H54 (cell line): ENCODE measurements around the gene FCN3.
A peak's percentile ranks its signal among the peaks of the same experiment; 100 is the strongest.

Experiments
- DNase-seq: peaks from one replicate; pipeline ENCODE4 v3.0.0; 2011; ENCODE audit warnings: low spot score, mixed read lengths; ENCODE audit not compliant: insufficient read length
- FAIRE-seq: peaks from 3 replicates; lab custom pipeline; 2011; peaks lifted over from hg19 to GRCh38; lab: Jason Lieb, UNC
- POLR2A ChIP-seq: IDR thresholded peaks from 2 replicates; pipeline ENCODE4 v1.6.1; 2011; ENCODE audit warnings: low read depth, mild to moderate bottlenecking, low read length

The FCN3 gene

GRCh38 chr1:27363766-27364695, 10.6 kb downstream of the FCN3 start:
- no peak for TF ChIP-seq POLR2A

DNA sequence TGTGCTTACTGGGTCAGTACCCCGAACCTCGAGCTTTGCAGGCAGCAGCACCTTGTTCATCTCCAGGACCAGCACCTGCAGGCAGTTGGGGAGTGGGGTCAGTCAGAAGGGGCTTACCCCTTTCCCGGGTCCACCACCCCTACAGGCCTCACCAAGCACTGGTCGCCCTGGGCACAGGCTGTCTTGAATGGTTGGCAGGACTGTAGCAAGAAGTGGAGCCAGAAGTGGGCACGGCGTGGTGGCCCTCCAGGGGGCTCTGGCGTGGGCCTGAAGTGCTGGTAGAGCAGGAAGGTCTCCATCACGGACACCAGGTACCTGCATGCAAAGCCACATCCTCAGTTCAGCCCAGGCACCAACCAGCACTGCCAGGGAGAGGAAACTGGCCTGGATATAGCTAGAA, 13.1 kb downstream of the FCN3 start:
- FAIRE-seq (no peak), DNase-seq (no peak)
- TF ChIP-seq POLR2A = no peak

More at GRCh38 chr1:27363766-27364695, 10.6 kb downstream of the FCN3 start:
- FAIRE-seq (no peak), DNase-seq (no peak)

DNA sequence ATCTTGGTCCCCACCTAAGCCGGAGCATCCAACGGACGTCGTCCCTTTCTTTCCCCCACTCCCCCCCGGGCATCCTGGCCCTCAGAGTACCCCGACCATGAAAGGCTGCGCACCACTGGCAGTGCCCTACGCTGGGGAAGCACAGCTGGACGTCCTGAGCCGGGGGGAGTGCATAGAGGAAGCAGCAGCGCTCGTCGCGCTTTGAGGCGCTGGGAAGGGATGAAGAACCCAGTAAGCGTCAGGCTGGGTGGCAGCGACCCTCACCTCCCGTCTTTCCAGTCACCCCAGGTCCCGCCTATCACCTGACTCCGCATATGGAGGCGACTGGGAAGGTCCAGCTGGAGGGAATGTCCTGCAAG, 13.6 kb downstream of the FCN3 start:
- no peak for DNase-seq
- TF ChIP-seq POLR2A = no peak
- no peak for FAIRE-seq

GRCh38 chr1:27360159-27361043, 14.2 kb downstream of the FCN3 start:
- FAIRE-seq (no peak), DNase-seq (no peak)
- TF ChIP-seq POLR2A = no peak

GRCh38 chr1:27359822-27360158, 14.8 kb downstream of the FCN3 start:
- FAIRE-seq (no peak), DNase-seq (no peak)
- TF ChIP-seq POLR2A = no peak

DNA sequence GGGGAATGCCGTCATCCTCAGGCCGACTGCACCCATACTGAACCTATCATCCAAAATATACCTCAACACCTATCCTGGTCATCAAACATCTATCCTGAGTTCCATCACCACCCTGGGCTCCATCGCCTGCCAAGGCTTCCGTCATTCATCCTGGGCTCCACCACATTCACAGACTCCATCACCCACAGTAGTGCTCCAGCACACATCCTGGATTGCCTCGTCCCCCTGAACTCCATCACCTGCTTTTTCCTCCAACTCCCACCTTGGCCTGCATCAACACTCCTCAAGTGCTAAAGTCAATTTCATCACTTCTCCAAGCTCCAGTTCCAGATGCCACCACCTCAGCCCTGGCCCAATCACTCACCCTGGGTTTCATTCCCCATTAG, 15.7 kb downstream of the FCN3 start:
- FAIRE-seq = no peak
- TF ChIP-seq POLR2A = no peak

DNA sequence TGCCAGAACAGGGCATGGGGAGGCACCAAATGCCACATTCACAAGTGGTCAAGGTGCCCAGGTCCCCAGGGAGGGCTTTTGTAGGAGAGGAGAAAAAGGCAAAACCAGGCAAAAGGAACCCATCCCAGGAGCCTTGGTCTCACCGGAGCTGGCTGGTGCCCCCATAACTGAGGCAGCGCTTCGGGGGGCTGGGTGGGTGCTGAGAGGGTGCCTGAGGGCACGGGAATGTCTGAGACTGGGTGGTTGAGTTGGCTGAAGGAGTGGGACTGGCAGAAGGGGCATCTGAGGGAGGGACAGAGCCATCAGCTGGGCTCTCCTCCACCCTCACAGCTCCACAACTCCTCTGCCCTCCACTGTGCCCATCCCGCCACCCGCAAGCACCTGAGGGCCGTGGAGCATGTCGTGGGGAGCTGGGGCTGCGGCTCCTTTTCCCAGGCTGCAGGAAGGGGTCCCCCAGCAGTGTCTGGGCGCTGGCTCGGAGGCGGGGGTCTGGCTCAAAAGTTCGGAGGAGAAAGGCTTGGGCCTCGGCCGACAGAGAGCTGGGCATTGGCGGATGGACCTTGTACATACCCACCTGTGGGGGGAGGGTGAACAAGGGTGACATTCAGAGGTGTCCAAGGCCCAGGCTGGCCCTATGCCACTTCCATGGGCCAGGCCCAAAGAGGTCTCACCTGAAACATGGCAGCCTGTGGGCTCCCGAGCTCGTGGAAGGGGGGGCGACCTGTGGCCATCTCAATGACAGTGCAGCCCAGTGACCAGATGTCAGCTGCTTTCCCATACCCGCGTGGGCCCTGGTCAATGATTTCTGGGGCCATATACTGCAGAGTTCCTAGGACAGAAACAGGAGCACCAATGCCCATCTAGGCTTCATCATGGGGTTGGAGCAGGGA, 16.3 kb downstream of the FCN3 start:
- DNase-seq (no peak), FAIRE-seq (no peak)
- no peak for TF ChIP-seq POLR2A

More for the DNA sequence above, 15.7 kb downstream of the FCN3 start:
- no peak for DNase-seq

GRCh38 chr1:27357281-27358037, 17.2 kb downstream of the FCN3 start:
- FAIRE-seq (no peak), DNase-seq (peak; percentile 68)
- TF ChIP-seq POLR2A = no peak

DNA sequence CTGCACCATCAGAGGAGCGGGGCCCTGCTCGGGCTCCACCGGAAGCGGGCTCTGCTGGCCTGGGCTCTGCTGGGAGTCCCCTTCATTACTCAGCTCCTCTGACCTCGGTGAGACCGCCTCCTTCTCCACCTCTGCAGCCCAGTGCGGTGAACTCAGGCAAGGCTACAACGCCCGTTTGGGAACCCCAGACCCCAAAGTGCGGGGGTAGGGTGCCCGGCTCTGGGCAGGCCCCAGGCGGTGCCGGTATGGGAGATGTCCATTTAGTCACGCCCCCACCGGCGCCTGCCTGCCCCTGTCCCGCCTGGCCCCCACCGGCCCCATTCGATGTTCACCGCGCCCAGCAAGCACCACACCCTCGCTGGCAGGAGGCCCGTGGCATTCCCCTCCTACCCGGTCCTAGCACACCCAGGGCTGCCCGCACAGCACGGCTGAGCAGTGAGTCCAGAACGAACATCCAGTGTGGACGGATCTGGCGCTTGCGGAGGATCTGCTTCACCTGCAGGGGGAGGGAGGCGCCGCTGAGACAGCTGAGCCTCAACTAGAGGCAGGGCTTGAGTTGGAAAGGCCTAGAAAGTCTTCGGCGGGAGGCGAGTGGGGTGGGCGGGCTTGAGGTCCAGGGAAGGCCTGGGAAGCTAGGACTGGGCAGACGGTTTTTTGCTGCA, 17.9 kb downstream of the FCN3 start:
- TF ChIP-seq POLR2A = no peak
- FAIRE-seq (no peak), DNase-seq (no peak)

- DNase-seq (no peak), FAIRE-seq (no peak)
- no peak for TF ChIP-seq POLR2A
Observed at GRCh38 chr1:27356277-27356618, 18.4 kb downstream of the FCN3 start.

DNA sequence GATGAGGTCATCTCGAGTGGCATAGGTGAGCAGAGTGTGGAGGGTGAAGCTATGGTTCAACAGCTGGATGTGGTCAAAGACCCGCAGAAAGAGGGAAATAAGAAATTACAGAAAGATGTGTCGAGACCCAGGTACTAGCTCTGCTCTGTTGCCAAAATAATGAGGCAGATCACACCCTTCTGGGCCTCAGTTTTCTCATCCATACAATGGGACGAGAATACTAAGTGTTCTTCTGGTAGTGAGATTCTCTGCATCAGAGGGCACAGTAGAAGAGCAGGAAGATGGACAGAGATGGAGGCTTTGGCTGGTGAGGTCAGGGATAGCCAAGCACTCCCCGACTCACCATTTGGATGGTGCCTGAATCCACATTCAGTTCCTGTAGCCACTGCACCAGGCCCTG, 18.9 kb downstream of the FCN3 start:
- DNase-seq (no peak), FAIRE-seq (no peak)
- TF ChIP-seq POLR2A = no peak

- no peak for TF ChIP-seq POLR2A
- DNase-seq = no peak
- FAIRE-seq = no peak
Observed at GRCh38 chr1:27353629-27354028, 21.0 kb downstream of the FCN3 start.
